ENCODE measurements around the gene LRRC17. TPM values are rescaled to one million over a fixed set of nuclear protein-coding genes. Genes with fewer than 3 reads are reported as not detected.

The LRRC17 gene
- total RNA-seq, 1 experiment from 2014 or later = 0.47 TPM

- TF ChIP-seq REST (IDR thresholded peaks at IDR 0.05; ENCODE audit: low read depth) (no peak), CEBPB (IDR thresholded peaks at IDR 0.05; ENCODE audit: low read depth) (no peak)
Measured at GRCh38 chr7:102892631-102893278, 20.0 kb upstream of the LRRC17 start (continued).

GRCh38 chr7:102895602-102896001 lies 17.2 kb upstream of the LRRC17 start:
- H3K36me3 ChIP-seq (ENCODE audit: control insufficient read depth in 1 of 2, insufficient read depth in 2 of 2, low read length in 2 of 2) = no peaks in the 10 kb centered on the region
- RAD21 ChIA-PET (ENCODE audit: low non-redundant PET in 1 of 2, low total read pairs in 2 of 2, uncharacterized antibody in 2 of 2, unreplicated experiment in 2 of 2) = no interaction called here
- H3K4me2 ChIP-seq (ENCODE audit: low read length) = no peak overlapping the region
- H3K9ac ChIP-seq (ENCODE audit: low read length) = no peak overlapping the region
- peaks cover 0 to 11% of the 10 kb centered on the region in 2 experiments; a peak in 3 of 4 replicates for H3K4me1 ChIP-seq (ENCODE audit: control insufficient read depth in 1 of 2, insufficient read depth in 2 of 2, low read length in 2 of 2)
- intact Hi-C loops (cut with micrococcal nuclease) = no loop called here
- H3K27ac ChIP-seq (ENCODE audit: low read depth, low read length) = no peak overlapping the region
- no peak for ATAC-seq
- H4K20me1 ChIP-seq (ENCODE audit: insufficient read depth) = no peaks in the 10 kb centered on the region
- no TSS peak for BruUV-seq (replicated peaks)
- H3K4me3 ChIP-seq (replicated peaks in 1 of 2; ENCODE audit: low read depth in 1 of 2, low read length in 2 of 2) = no peak overlapping the region
- no peaks in the 10 kb centered on the region for H3K79me2 ChIP-seq (ENCODE audit: insufficient read depth, low read length)
- no peaks in the 10 kb centered on the region for H3K9me3 ChIP-seq (ENCODE audit: control insufficient read depth in 1 of 2, insufficient read depth in 1 of 2, low read depth in 1 of 2, low read length in 2 of 2)
- CTCF ChIA-PET = no interaction called here
- POLR2A ChIA-PET = no interaction called here
- H3K9me2 ChIP-seq (ENCODE audit: insufficient read depth) = no peaks in the 10 kb centered on the region
- DNase-seq (ENCODE audit: low read depth, low spot score) = no peak
- no peak overlapping the region for H2AFZ ChIP-seq (ENCODE audit: low read depth, low read length, poor library complexity, severe bottlenecking)
- H3K27me3 ChIP-seq (ENCODE audit: insufficient read depth, low read length) = no peaks in the 10 kb centered on the region
- TF ChIP-seq POLR2AphosphoS5 (IDR thresholded peaks at IDR 0.05; ENCODE audit: low read depth, low read length) (no peak), EZH2phosphoT487 (IDR thresholded peaks at IDR 0.05; ENCODE audit: borderline replicate concordance) (no peak), SP1 (IDR thresholded peaks at IDR 0.05; ENCODE audit: low read depth) (no peak), ZFX (IDR thresholded peaks at IDR 0.05) (no peak), POLR2A (IDR thresholded peaks at IDR 0.05; ENCODE audit: borderline replicate concordance, extremely low read depth, insufficient read depth, insufficient read length) (no peak), CBX3 (IDR thresholded peaks at IDR 0.05; ENCODE audit: low read depth) (no peak), FOSL1 (IDR thresholded peaks at IDR 0.05; ENCODE audit: low read depth) (no peak), ZNF274 (IDR thresholded peaks at IDR 0.05; ENCODE audit: low read depth, low read length) (no peak), ATF3 (IDR thresholded peaks at IDR 0.05) (no peak), TCF7L2 (IDR thresholded peaks at IDR 0.05; ENCODE audit: borderline replicate concordance, extremely low read depth, insufficient read depth, insufficient read length) (no peak), CTCF (IDR thresholded peaks at IDR 0.05 in 2 of 3, conservative IDR thresholded peaks at IDR 0.05 in 1 of 3; ENCODE audit: borderline replicate concordance in 1 of 3, insufficient read depth in 1 of 3, low read depth in 2 of 3, low read length in 2 of 3) (no peak), REST (IDR thresholded peaks at IDR 0.05; ENCODE audit: low read depth) (no peak), YY1 (IDR thresholded peaks at IDR 0.05; ENCODE audit: extremely low read depth, insufficient replicate concordance, low read depth, low read length) (no peak)

Measured in HCT116 (cell line).